IMR-90 (cell line): ENCODE data around the gene MTREX. TPM values are rescaled to one million over a fixed set of nuclear protein-coding genes. Genes with fewer than 3 reads are reported as not detected.

Experiments used
- ATAC-seq: fragments of 200-7000 bp; cut with Tn5 transposase; 2 replicates; pipeline ENCODE4 v1.9.1; 2020; ENCODE audit warnings: low read depth, mild to moderate bottlenecking, moderate library complexity
- BruUV-seq: library from RNA; stranded (reverse); fragments of 400-500 nt; replicated peaks from 2 replicates; lab custom pipeline; 2021; lab: Mats Ljungman, UMichigan
- CTCF ChIA-PET: fragments of 300-600 bp; formaldehyde crosslinking; extraction: SDS; loops from one replicate; lab custom pipeline; 2021; ENCODE audit warnings: antibody characterized with exemption; lab: Yijun Ruan, JAX
- POLR2A ChIA-PET: fragments of 300-600 bp; sonication (Branson Sonifier 250); formaldehyde crosslinking; loops from one replicate; lab custom pipeline; 2022; ENCODE audit warnings: antibody characterized with exemption; ENCODE audit not compliant: unreplicated experiment; lab: Charles Lee
- DNase-seq: peaks from one replicate; pipeline ENCODE4 v3.0.0; 2013
- H2AFZ ChIP-seq: replicated peaks from 2 replicates; pipeline ENCODE3; 2013; ENCODE audit warnings: low read length, mild to moderate bottlenecking; ENCODE audit not compliant: poor library complexity
- H2AK5ac ChIP-seq: 2 replicates; pipeline ENCODE4 v1.6.1; 2013; ENCODE audit warnings: low read depth, low read length, inconsistent platforms
- H2AK9ac ChIP-seq: replicated peaks from 2 replicates; pipeline ENCODE3; 2013; ENCODE audit warnings: mild to moderate bottlenecking, low read depth, low read length, moderate library complexity; ENCODE audit not compliant: poor library complexity
- H2BK120ac ChIP-seq: 2 replicates; pipeline ENCODE4 v1.6.1; 2013; ENCODE audit warnings: low read depth, low read length, inconsistent platforms
- H2BK15ac ChIP-seq: 3 replicates; pipeline ENCODE4 v1.6.1; 2013; ENCODE audit warnings: low read depth, low read length, inconsistent platforms
- H2BK20ac ChIP-seq: 2 replicates; pipeline ENCODE4 v1.6.1; 2013; ENCODE audit warnings: low read depth, mild to moderate bottlenecking, inconsistent platforms, low read length, moderate library complexity
- H2BK5ac ChIP-seq: 2 replicates; pipeline ENCODE4 v1.6.1; 2013; ENCODE audit warnings: mild to moderate bottlenecking, low read depth, low read length, inconsistent platforms; ENCODE audit not compliant: poor library complexity, severe bottlenecking
- H3K14ac ChIP-seq: replicated peaks from 2 replicates; pipeline ENCODE4 v1.6.1; 2013; ENCODE audit warnings: low read depth, low read length, inconsistent platforms
- H3K18ac ChIP-seq: 2 replicates; pipeline ENCODE4 v1.6.1; 2013; ENCODE audit warnings: low read depth, low read length, control low read depth
- H3K23ac ChIP-seq: 2 replicates; pipeline ENCODE4 v1.6.1; 2013; ENCODE audit warnings: low read depth, low read length, inconsistent platforms
- H3K27ac ChIP-seq: 2 replicates; pipeline ENCODE4 v1.5.1; 2013; ENCODE audit warnings: mild to moderate bottlenecking, control low read depth, low read length; ENCODE audit not compliant: insufficient read depth
- H3K27me3 ChIP-seq: 2 replicates; pipeline ENCODE4 v1.6.1; 2013; ENCODE audit warnings: low read length; ENCODE audit not compliant: control insufficient read depth, insufficient read depth
- H3K36me3 ChIP-seq: 2 replicates; pipeline ENCODE4 v1.6.1; 2013; ENCODE audit warnings: low read length, mixed read lengths; ENCODE audit not compliant: control insufficient read depth, insufficient read depth
- H3K4ac ChIP-seq: 2 replicates; pipeline ENCODE4 v1.6.1; 2013; ENCODE audit warnings: low read depth, low read length, inconsistent platforms
- H3K4me1 ChIP-seq: 2 replicates; pipeline ENCODE4 v1.6.1; 2013; ENCODE audit warnings: low read length, mixed read lengths; ENCODE audit not compliant: control insufficient read depth, insufficient read depth
- H3K4me2 ChIP-seq: 2 replicates; pipeline ENCODE4 v1.6.1; 2013; ENCODE audit warnings: low read depth, mild to moderate bottlenecking, control low read depth, low read length, moderate library complexity
- H3K4me3 ChIP-seq: 2 replicates; pipeline ENCODE4 v1.5.1; 2013; ENCODE audit warnings: low read depth, mild to moderate bottlenecking, control low read depth, low read length, moderate library complexity; ENCODE audit not compliant: insufficient read depth
- H3K56ac ChIP-seq: 2 replicates; pipeline ENCODE4 v1.6.1; 2013; ENCODE audit warnings: low read length, inconsistent platforms; ENCODE audit not compliant: insufficient read depth; ENCODE audit errors: extremely low read depth
- H3K79me1 ChIP-seq, 2 experiments: 2 replicates each; pipeline ENCODE4 v1.6.1; 2013; ENCODE audit warnings: low read length in 2 of 2, inconsistent platforms in 1 of 2, low read depth in 1 of 2
- H3K9ac ChIP-seq: 2 replicates; pipeline ENCODE4 v1.6.1; 2013; ENCODE audit warnings: low read depth, low read length, control low read depth
- H3K9me1 ChIP-seq: 2 replicates; pipeline ENCODE4 v1.6.1; 2013; ENCODE audit warnings: low read length, inconsistent platforms; ENCODE audit not compliant: insufficient read depth
- H3K9me3 ChIP-seq: 2 replicates; pipeline ENCODE4 v1.6.1; 2013; ENCODE audit warnings: low read length; ENCODE audit not compliant: control insufficient read depth, insufficient read depth
- H4K20me1 ChIP-seq: 2 replicates; pipeline ENCODE4 v1.6.1; 2013; ENCODE audit warnings: low read length, inconsistent platforms; ENCODE audit not compliant: insufficient read depth
- H4K5ac ChIP-seq: 2 replicates; pipeline ENCODE4 v1.6.1; 2013; ENCODE audit warnings: mild to moderate bottlenecking, low read depth, low read length, control low read depth
- H4K8ac ChIP-seq, 2 experiments: 2 replicates each; pipeline ENCODE4 v1.6.1; 2013; ENCODE audit warnings: low read depth in 2 of 2, low read length in 2 of 2, control low read depth in 1 of 2, inconsistent platforms in 1 of 2
- H4K91ac ChIP-seq: 2 replicates; pipeline ENCODE4 v1.6.1; 2013; ENCODE audit warnings: low read depth, low read length, inconsistent platforms; ENCODE audit not compliant: insufficient read depth
- CEBPB ChIP-seq: IDR thresholded peaks from 2 replicates; pipeline ENCODE4 v1.6.1; 2012; ENCODE audit warnings: low read depth, low read length, improper control_type of control experiment
- CTCF ChIP-seq: conservative IDR thresholded peaks from 2 replicates; pipeline ENCODE4 v1.5.1; 2012; ENCODE audit warnings: mild to moderate bottlenecking, low read depth, low read length, improper control_type of control experiment
- WGBS, 2 experiments: methylation state at CpG; one replicate each; pipeline versions ENCODE4 v1.1.5 to v1.1.7; 2013; ENCODE audit warnings: missing lambda C conversion rate in 2 of 2; ENCODE audit not compliant: insufficient read length in 1 of 2; ENCODE audit errors: extremely low coverage in 2 of 2; 5-methylcytosine and 5-hydroxymethylcytosine counted together
- dilution Hi-C: fragments of 300-500 bp; cut with HindIII; formaldehyde crosslinking; loops from one replicate; pipeline ENCODE4 v1.14.3; 2018; ENCODE audit warnings: low sequenced_read_pairs; ENCODE audit not compliant: unreplicated experiment
- in situ Hi-C: fragments of 300-500 bp; cut with MboI; formaldehyde crosslinking; loops from 3 replicates; pipeline ENCODE4 v1.14.3; 2019; ENCODE audit warnings: low sequenced_read_pairs, inconsistent platforms, mixed read lengths
- intact Hi-C: fragments of 100-400 bp; cut with micrococcal nuclease; formaldehyde crosslinking; loops from 2 replicates; pipeline ENCODE4 v1.10.0; 2022
- polyA plus RNA-seq, 3 experiments: library from polyadenylated mRNA; depleted of rRNA; stranded (reverse); fragments of >200 nt; gene quantifications; 2 replicates each; pipeline ENCODE4 v1.2.3, GENCODE V29; 2012; ENCODE audit warnings: low replicate concordance in 1 of 3
- total RNA-seq: library from RNA; depleted of rRNA; stranded (reverse); fragments of >200 nt; gene quantifications from 2 replicates; pipeline ENCODE4 v1.2.3, GENCODE V29; 2012

The MTREX gene
- total and polyA plus RNA-seq, 2 of the 4 experiments (the other 2 are of a cell fraction) = 22.1 to 33.2 TPM

- H3K27ac ChIP-seq = no peak overlapping the region
- no peak for DNase-seq
- no peak overlapping the region for H2BK120ac ChIP-seq
- intact Hi-C loops (loop anchor here (5.0 to 10.0 kb wide), 2 partner anchors 372 to 874 kb away; no protein-coding TSS in a partner anchor), in situ Hi-C loops (no loop called here), dilution Hi-C loops (no loop called here)
- no peaks in the 10 kb centered on the region for H3K27me3 ChIP-seq
- ChIA-PET POLR2A (no interaction called here), CTCF (no interaction called here)
- H2BK5ac ChIP-seq = no peak overlapping the region
- H2AK5ac ChIP-seq = no peak overlapping the region
- no peak overlapping the region for H2BK20ac ChIP-seq
- WGBS, 2 experiments = no CpG with 5 or more reads among the region's 4 CpGs
- H3K4me2 ChIP-seq = no peak overlapping the region
- H3K4ac ChIP-seq = no peak overlapping the region
- no peak overlapping the region for H3K23ac ChIP-seq
- no TSS peak for BruUV-seq
- no peaks in the 10 kb centered on the region for H3K4me1 ChIP-seq
- H2BK15ac ChIP-seq = no peak overlapping the region
- no peak overlapping the region for H2AFZ ChIP-seq
- H3K56ac ChIP-seq = no peak overlapping the region
- H3K36me3 ChIP-seq = 0 out of 2 replicates have a peak, but pooled peaks cover 1% of the 10 kb centered on the region
- TF ChIP-seq CEBPB (0 out of 2 replicates have a peak, but pooled peaks have one; percentile 13), CTCF (no peak)
- H2AK9ac ChIP-seq = no peak overlapping the region
- ATAC-seq = no peak
- H3K9me1 ChIP-seq = no peaks in the 10 kb centered on the region
- H3K14ac ChIP-seq = no peak overlapping the region
- H3K4me3 ChIP-seq = no peak overlapping the region
- H3K9me3 ChIP-seq = no peaks in the 10 kb centered on the region; the same call in 1 of the 2 replicates
- peaks cover 10 to 53% of the 10 kb centered on the region in 2 experiments for H3K79me1 ChIP-seq
- no peak overlapping the region for H3K9ac ChIP-seq
- H4K20me1 ChIP-seq = peaks cover 10% of the 10 kb centered on the region; the same call in 1 of the 2 replicates
- H4K91ac ChIP-seq = no peak overlapping the region
- no peak overlapping the region for H3K18ac ChIP-seq
- no peak overlapping the region for H4K5ac ChIP-seq
- H4K8ac ChIP-seq = no peak overlapping the region
These were observed 12.8 kb downstream of the MTREX start for GRCh38 chr5:55320571-55320970.
